Activated naive CD4-positive, alpha-beta T cell treated with anti-CD3 and anti-CD28 coated beads for 36 hours (primary cell): ENCODE measurements around the gene SLC44A3. TPM values are rescaled to one million over a fixed set of nuclear protein-coding genes. Genes with fewer than 3 reads are reported as not detected.

Experiments
- CTCF ChIA-PET: fragments of 350-600 bp; sonication (Branson Sonifier 250); formaldehyde crosslinking; loops from one replicate; lab custom pipeline; 2021; ENCODE audit warnings: antibody characterized with exemption; lab: Charles Lee
- DNase-seq: peaks from one replicate; pipeline ENCODE4 v3.0.0-alpha.2; 2020
- H3K27ac Mint-ChIP-seq: one replicate; pipeline ENCODE4 v1.8.0; 2021; ENCODE audit warnings: mild to moderate bottlenecking, mixed read lengths
- H3K27me3 Mint-ChIP-seq: one replicate; pipeline ENCODE4 v1.8.0; 2021; ENCODE audit warnings: low read depth, mixed read lengths
- H3K36me3 Mint-ChIP-seq: one replicate; pipeline ENCODE4 v1.8.0; 2021; ENCODE audit warnings: low read depth, mixed read lengths
- H3K4me1 Mint-ChIP-seq: one replicate; pipeline ENCODE4 v1.8.0; 2021; ENCODE audit warnings: low read depth, mixed read lengths
- H3K4me3 Mint-ChIP-seq: one replicate; pipeline ENCODE4 v1.8.0; 2021; ENCODE audit warnings: mild to moderate bottlenecking, moderate library complexity, mixed read lengths
- H3K9me3 Mint-ChIP-seq: one replicate; pipeline ENCODE4 v1.8.0; 2021; ENCODE audit warnings: mixed read lengths
- intact Hi-C: fragments of 100-400 bp; cut with micrococcal nuclease; formaldehyde crosslinking; loops from one replicate; pipeline ENCODE4 v1.15.1; 2023
- total RNA-seq, 2 experiments: library from RNA; stranded (reverse); gene quantifications; one replicate each; pipeline ENCODE4 v1.2.3, GENCODE V29; 2021

SLC44A3 gene
- total RNA-seq, 2 experiments from 2014 or later: not detected

- no peaks in the 10 kb centered on the region for H3K36me3 Mint-ChIP-seq
- CTCF ChIA-PET: no interaction called here
Observed at GRCh38 chr1:94899756-94900155, 79.6 kb downstream of the SLC44A3 start.

GRCh38 chr1:94901841-94902240, 81.7 kb downstream of the SLC44A3 start:
- no peak for DNase-seq
- intact Hi-C loops: no loop called here
- Mint-ChIP-seq H3K36me3 (no peaks in the 10 kb centered on the region), H3K27me3 (no peaks in the 10 kb centered on the region), H3K27ac (no peak overlapping the region), H3K9me3 (no peaks in the 10 kb centered on the region), H3K4me1 (no peaks in the 10 kb centered on the region), H3K4me3 (no peak overlapping the region)
- CTCF ChIA-PET: no interaction called here

More at GRCh38 chr1:94899756-94900155, 79.6 kb downstream of the SLC44A3 start:
- no peak overlapping the region for H3K27ac Mint-ChIP-seq
- H3K4me3 Mint-ChIP-seq: no peak overlapping the region
- H3K9me3 Mint-ChIP-seq: no peaks in the 10 kb centered on the region
- H3K27me3 Mint-ChIP-seq: no peaks in the 10 kb centered on the region
- DNase-seq: no peak
- no peaks in the 10 kb centered on the region for H3K4me1 Mint-ChIP-seq
- intact Hi-C loops: no loop called here

GRCh38 chr1:94903280-94904009, 83.3 kb downstream of the SLC44A3 start:
- no peaks in the 10 kb centered on the region for H3K4me1 Mint-ChIP-seq
- no peak overlapping the region for H3K27ac Mint-ChIP-seq
- intact Hi-C loops: no loop called here
- H3K27me3 Mint-ChIP-seq: no peaks in the 10 kb centered on the region
- no peaks in the 10 kb centered on the region for H3K36me3 Mint-ChIP-seq
- H3K9me3 Mint-ChIP-seq: no peaks in the 10 kb centered on the region
- H3K4me3 Mint-ChIP-seq: no peak overlapping the region
- no peak for DNase-seq
- CTCF ChIA-PET: interaction anchor here (0.6 kb wide), 1 partner anchor 37 kb away, joined by 6 read pairs; no protein-coding TSS in a partner anchor

GRCh38 chr1:94905207-94905606, 85.0 kb downstream of the SLC44A3 start:
- Mint-ChIP-seq H3K9me3 (no peaks in the 10 kb centered on the region), H3K36me3 (peaks cover 1% of the 10 kb centered on the region), H3K4me3 (no peak overlapping the region), H3K4me1 (no peaks in the 10 kb centered on the region), H3K27ac (no peak overlapping the region), H3K27me3 (peaks cover 2% of the 10 kb centered on the region)
- intact Hi-C loops: no loop called here
- CTCF ChIA-PET: no interaction called here
- DNase-seq: no peak

- Mint-ChIP-seq H3K4me3 (no peak overlapping the region), H3K27ac (no peak overlapping the region), H3K27me3 (peaks cover 2% of the 10 kb centered on the region), H3K4me1 (no peaks in the 10 kb centered on the region), H3K9me3 (no peaks in the 10 kb centered on the region), H3K36me3 (peaks cover 5% of the 10 kb centered on the region)
- CTCF ChIA-PET: no interaction called here
- DNase-seq: no peak
- intact Hi-C loops: no loop called here
Observed at GRCh38 chr1:94906382-94906781, 86.2 kb downstream of the SLC44A3 start.

GRCh38 chr1:94907136-94907535, 87.0 kb downstream of the SLC44A3 start:
- no peak overlapping the region for H3K4me3 Mint-ChIP-seq
- intact Hi-C loops: no loop called here
- H3K9me3 Mint-ChIP-seq: no peaks in the 10 kb centered on the region
- H3K4me1 Mint-ChIP-seq: no peaks in the 10 kb centered on the region
- DNase-seq: no peak
- H3K27ac Mint-ChIP-seq: no peak overlapping the region
- peaks cover 2% of the 10 kb centered on the region for H3K27me3 Mint-ChIP-seq
- peaks cover 5% of the 10 kb centered on the region for H3K36me3 Mint-ChIP-seq
- CTCF ChIA-PET: no interaction called here

- intact Hi-C loops: no loop called here
- CTCF ChIA-PET: no interaction called here
- peaks cover 2% of the 10 kb centered on the region for H3K27me3 Mint-ChIP-seq
- H3K9me3 Mint-ChIP-seq: no peaks in the 10 kb centered on the region
- no peaks in the 10 kb centered on the region for H3K4me1 Mint-ChIP-seq
- DNase-seq: no peak
- peaks cover 5% of the 10 kb centered on the region for H3K36me3 Mint-ChIP-seq
- no peak overlapping the region for H3K27ac Mint-ChIP-seq
- no peak overlapping the region for H3K4me3 Mint-ChIP-seq
Observed at GRCh38 chr1:94908190-94908589, 88.0 kb downstream of the SLC44A3 start.

- DNase-seq: no peak
- Mint-ChIP-seq H3K4me1 (no peaks in the 10 kb centered on the region), H3K27ac (no peak overlapping the region), H3K36me3 (peaks cover 5% of the 10 kb centered on the region), H3K27me3 (peaks cover 2% of the 10 kb centered on the region), H3K9me3 (no peaks in the 10 kb centered on the region), H3K4me3 (no peak overlapping the region)
- CTCF ChIA-PET: interaction anchor here (1.0 kb wide), 1 partner anchor 55 kb away, joined by 4 read pairs; no protein-coding TSS in a partner anchor
- intact Hi-C loops: no loop called here
Observed at GRCh38 chr1:94908965-94909364, 88.8 kb downstream of the SLC44A3 start.

GRCh38 chr1:94909486-94909885, 89.3 kb downstream of the SLC44A3 start:
- no peak overlapping the region for H3K4me3 Mint-ChIP-seq
- H3K9me3 Mint-ChIP-seq: no peaks in the 10 kb centered on the region
- DNase-seq: no peak
- H3K36me3 Mint-ChIP-seq: peaks cover 5% of the 10 kb centered on the region
- intact Hi-C loops: no loop called here
- no peak overlapping the region for H3K27ac Mint-ChIP-seq
- CTCF ChIA-PET: interaction anchor here (1.0 kb wide), 1 partner anchor 55 kb away, joined by 4 read pairs; no protein-coding TSS in a partner anchor
- no peaks in the 10 kb centered on the region for H3K4me1 Mint-ChIP-seq
- peaks cover 2% of the 10 kb centered on the region for H3K27me3 Mint-ChIP-seq

GRCh38 chr1:94912263-94913184, 92.4 kb downstream of the SLC44A3 start:
- no peak for DNase-seq
- H3K27me3 Mint-ChIP-seq: peaks cover 5% of the 10 kb centered on the region
- H3K4me3 Mint-ChIP-seq: no peak overlapping the region
- H3K9me3 Mint-ChIP-seq: no peaks in the 10 kb centered on the region
- no peak overlapping the region for H3K27ac Mint-ChIP-seq
- H3K4me1 Mint-ChIP-seq: peaks cover 2% of the 10 kb centered on the region
- intact Hi-C loops: no loop called here
- CTCF ChIA-PET: no interaction called here
- peaks cover 5% of the 10 kb centered on the region for H3K36me3 Mint-ChIP-seq

GRCh38 chr1:94917251-94917650, 97.1 kb downstream of the SLC44A3 start:
- Mint-ChIP-seq H3K4me3 (no peak overlapping the region), H3K27me3 (peaks cover 3% of the 10 kb centered on the region), H3K36me3 (no peaks in the 10 kb centered on the region), H3K27ac (no peak overlapping the region), H3K9me3 (no peaks in the 10 kb centered on the region), H3K4me1 (peaks cover 2% of the 10 kb centered on the region)
- intact Hi-C loops: no loop called here
- CTCF ChIA-PET: no interaction called here
- DNase-seq: no peak

GRCh38 chr1:94919241-94920030, 99.3 kb downstream of the SLC44A3 start:
- no peak overlapping the region for H3K27ac Mint-ChIP-seq
- peaks cover 3% of the 10 kb centered on the region for H3K27me3 Mint-ChIP-seq
- CTCF ChIA-PET: interaction anchor here (1.0 kb wide), 2 partner anchors 65 to 122 kb away, joined by 3 to 7 read pairs; no protein-coding TSS in a partner anchor
- DNase-seq: no peak
- intact Hi-C loops: no loop called here
- H3K36me3 Mint-ChIP-seq: no peaks in the 10 kb centered on the region
- H3K4me1 Mint-ChIP-seq: peaks cover 8% of the 10 kb centered on the region
- no peaks in the 10 kb centered on the region for H3K9me3 Mint-ChIP-seq
- H3K4me3 Mint-ChIP-seq: no peak overlapping the region
